Progenitor cell of endocrine pancreas (in vitro differentiated cells): ENCODE results near the gene PLS3. TPM values are rescaled to one million over a fixed set of nuclear protein-coding genes. Genes with fewer than 3 reads are reported as not detected.

Source experiments
- DNase-seq: peaks from one replicate; pipeline ENCODE4 v3.0.0; 2021; ENCODE audit warnings: low spot score; ENCODE audit not compliant: unreplicated experiment
- H3K27ac Mint-ChIP-seq: 2 replicates; pipeline ENCODE4 v1.8.0; 2021; ENCODE audit warnings: mild to moderate bottlenecking, moderate library complexity, mixed read lengths
- H3K27me3 Mint-ChIP-seq: 2 replicates; pipeline ENCODE4 v1.8.0; 2021; ENCODE audit warnings: mixed read lengths
- H3K36me3 Mint-ChIP-seq: 2 replicates; pipeline ENCODE4 v1.8.0; 2022; ENCODE audit warnings: mixed read lengths; ENCODE audit not compliant: insufficient read depth
- H3K4me1 Mint-ChIP-seq: 2 replicates; pipeline ENCODE4 v1.8.0; 2021; ENCODE audit warnings: low read depth, mixed read lengths
- H3K4me3 Mint-ChIP-seq: 2 replicates; pipeline ENCODE4 v1.8.0; 2021; ENCODE audit warnings: low read depth, mild to moderate bottlenecking, moderate library complexity, mixed read lengths
- H3K9me3 Mint-ChIP-seq: 2 replicates; pipeline ENCODE4 v1.8.0; 2021; ENCODE audit warnings: low read depth, mixed read lengths
- CTCF ChIP-seq: fragments of 200-600 bp; sonication (generic); IDR thresholded peaks from one replicate; pipeline ENCODE4 v1.5.0; 2021; ENCODE audit warnings: antibody characterized with exemption, mild to moderate bottlenecking; ENCODE audit not compliant: unreplicated experiment
- total RNA-seq: library from RNA; stranded (reverse); gene quantifications from 2 replicates; pipeline ENCODE4 v1.2.1, GENCODE V29; 2021

PLS3 gene
- total RNA-seq, 1 donor from 2014 or later = 98.7 TPM

GRCh38 chrX:115588179-115588578 is 27.2 kb downstream of the PLS3 start:
- H3K9me3 Mint-ChIP-seq = no peaks in the 10 kb centered on the region
- no peaks in the 10 kb centered on the region for H3K27me3 Mint-ChIP-seq
- H3K27ac Mint-ChIP-seq = no peak overlapping the region
- peaks cover 2% of the 10 kb centered on the region for H3K36me3 Mint-ChIP-seq
- DNase-seq = no peak
- H3K4me1 Mint-ChIP-seq = peaks cover 21% of the 10 kb centered on the region
- TF ChIP-seq CTCF = no peak
- H3K4me3 Mint-ChIP-seq = no peak overlapping the region

- no peak for DNase-seq
- TF ChIP-seq CTCF = no peak
- Mint-ChIP-seq H3K4me1 (peaks cover 18% of the 10 kb centered on the region), H3K27ac (no peak overlapping the region), H3K27me3 (no peaks in the 10 kb centered on the region), H3K4me3 (no peak overlapping the region), H3K36me3 (peaks cover 2% of the 10 kb centered on the region), H3K9me3 (no peaks in the 10 kb centered on the region)
Measured at GRCh38 chrX:115589419-115589818, 28.4 kb downstream of the PLS3 start.

GRCh38 chrX:115591420-115591819 is 30.4 kb downstream of the PLS3 start:
- Mint-ChIP-seq H3K27ac (no peak overlapping the region), H3K4me1 (peaks cover 22% of the 10 kb centered on the region)

GRCh38 chrX:115591856-115592842 is 31.2 kb downstream of the PLS3 start:
- Mint-ChIP-seq H3K36me3 (peaks cover 2% of the 10 kb centered on the region), H3K27ac (no peak overlapping the region), H3K4me1 (peaks cover 23% of the 10 kb centered on the region), H3K9me3 (no peaks in the 10 kb centered on the region), H3K27me3 (no peaks in the 10 kb centered on the region), H3K4me3 (no peak overlapping the region)
- no peak for DNase-seq
- TF ChIP-seq CTCF = no peak

More at GRCh38 chrX:115591420-115591819, 30.4 kb downstream of the PLS3 start:
- TF ChIP-seq CTCF = no peak
- H3K9me3 Mint-ChIP-seq = no peaks in the 10 kb centered on the region
- H3K4me3 Mint-ChIP-seq = no peak overlapping the region
- DNase-seq = no peak
- peaks cover 2% of the 10 kb centered on the region for H3K36me3 Mint-ChIP-seq
- no peaks in the 10 kb centered on the region for H3K27me3 Mint-ChIP-seq

- no peaks in the 10 kb centered on the region for H3K27me3 Mint-ChIP-seq
- peaks cover 20% of the 10 kb centered on the region for H3K4me1 Mint-ChIP-seq
- no peaks in the 10 kb centered on the region for H3K9me3 Mint-ChIP-seq
- no peak overlapping the region for H3K4me3 Mint-ChIP-seq
- H3K27ac Mint-ChIP-seq = no peak overlapping the region
- DNase-seq = no peak
- no peak for TF ChIP-seq CTCF
- peaks cover 2% of the 10 kb centered on the region for H3K36me3 Mint-ChIP-seq
Measured at GRCh38 chrX:115592997-115593734, 32.2 kb downstream of the PLS3 start.
